ENCODE data around the gene PPP1R13L. TPM values are rescaled to one million over a fixed set of nuclear protein-coding genes. Genes with fewer than 3 reads are reported as not detected.

PPP1R13L gene
- total RNA-seq, 1 experiment from 2014 or later = 5.1 TPM

DNA sequence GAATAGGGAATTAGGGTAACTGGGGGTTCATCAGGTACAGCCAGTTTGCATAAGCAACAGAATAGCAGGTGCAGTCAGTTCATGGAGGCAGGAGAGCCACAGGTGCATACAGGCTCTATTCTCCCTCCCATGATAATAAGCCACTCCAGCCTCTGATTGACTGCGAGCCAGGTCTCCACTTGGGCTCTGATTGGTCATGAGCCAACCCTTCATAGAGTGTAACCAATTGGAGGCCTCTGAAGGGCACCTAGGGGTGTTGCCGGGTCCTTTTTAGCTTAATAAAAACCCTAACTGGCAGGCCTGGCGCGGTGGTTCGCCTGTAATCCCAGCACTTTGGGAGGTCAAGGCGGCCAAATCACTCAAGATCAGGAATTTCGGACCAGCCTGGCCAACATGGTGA lies 73.5 kb downstream of the PPP1R13L start:
- Histone ChIP-seq H3K9me3 (replicated peaks) (no peaks in the 10 kb centered on the region), H3K36me3 (no peaks in the 10 kb centered on the region), H3K4me3 (no peak overlapping the region), H3K27me3 (replicated peaks) (no peaks in the 10 kb centered on the region), H3K4me1 (replicated peaks) (peaks cover 2% of the 10 kb centered on the region), H3K27ac (no peak overlapping the region)
- no peak for DNase-seq (ENCODE audit: low read depth in 1 of 2, low spot score in 2 of 2)

Other genes starting within 250 kb of the PPP1R13L start
- gene NKPD1, start 244.1 kb downstream of the PPP1R13L start, total RNA-seq (2014; rRNA removed; shearing (Covaris generic)) = not detected in 2 replicates
- 13.3 and 19.9 TPM in 2 replicates for gene TRAPPC6A, start 226.8 kb downstream of the PPP1R13L start, total RNA-seq (2014; rRNA removed; shearing (Covaris generic))
- gene BLOC1S3, start 226.3 kb downstream of the PPP1R13L start, total RNA-seq (2014; rRNA removed; shearing (Covaris generic)) = 2.9 and 10.6 TPM in 2 replicates
- 0.05 TPM in 1 of 2 replicates, not detected in the other for gene EXOC3L2, start 159.7 kb downstream of the PPP1R13L start, total RNA-seq (2014; rRNA removed; shearing (Covaris generic))
- gene MARK4, start 153.8 kb downstream of the PPP1R13L start, total RNA-seq (2014; rRNA removed; shearing (Covaris generic)) = 11.3 and 15.6 TPM in 2 replicates
- not detected in 2 replicates for gene CKM, start 82.2 kb downstream of the PPP1R13L start, total RNA-seq (2014; rRNA removed; shearing (Covaris generic))
- 0.37 TPM in 1 of 2 replicates, not detected in the other for gene KLC3, start 64.3 kb downstream of the PPP1R13L start, total RNA-seq (2014; rRNA removed; shearing (Covaris generic))
- 45.8 and 63.4 TPM in 2 replicates for gene ERCC2, start 34.5 kb downstream of the PPP1R13L start, total RNA-seq (2014; rRNA removed; shearing (Covaris generic))
- gene POLR1G, start 1.6 kb upstream of the PPP1R13L start, total RNA-seq (2014; rRNA removed; shearing (Covaris generic)) = 10.5 and 25.5 TPM in 2 replicates
- 102 and 247 TPM in 2 replicates for gene ERCC1, start 18.8 kb upstream of the PPP1R13L start, total RNA-seq (2014; rRNA removed; shearing (Covaris generic))
- gene FOSB, start 62.9 kb upstream of the PPP1R13L start, total RNA-seq (2014; rRNA removed; shearing (Covaris generic)) = 1.1 TPM in 1 of 2 replicates, not detected in the other
- gene RTN2, start 92.0 kb upstream of the PPP1R13L start, total RNA-seq (2014; rRNA removed; shearing (Covaris generic)) = 5.1 and 7.5 TPM in 2 replicates
- gene PPM1N, start 93.4 kb upstream of the PPP1R13L start, total RNA-seq (2014; rRNA removed; shearing (Covaris generic)) = 0.29 TPM in 1 of 2 replicates, not detected in the other
- 115 TPM in 2 replicates for gene VASP, start 102.4 kb upstream of the PPP1R13L start, total RNA-seq (2014; rRNA removed; shearing (Covaris generic))
- 10.7 and 18.2 TPM in 2 replicates for gene OPA3, start 179.7 kb upstream of the PPP1R13L start, total RNA-seq (2014; rRNA removed; shearing (Covaris generic))
- not detected in 2 replicates for gene GPR4, start 197.1 kb upstream of the PPP1R13L start, total RNA-seq (2014; rRNA removed; shearing (Covaris generic))
- gene EML2, start 234.3 kb upstream of the PPP1R13L start, total RNA-seq (2014; rRNA removed; shearing (Covaris generic)) = 33.6 and 45.4 TPM in 2 replicates

Data from SJSA1 (cell line).